T47D (cell line): ENCODE results near the gene WDR62.
"Not testable (repeated sequence)": the region's sequence is repeated elsewhere in the genome, so short reads cannot be mapped to it uniquely, and the experiment has no call there.

Experiments
- DNase-seq, 2 experiments: peaks; one replicate each; pipeline versions ENCODE4 v3.0.0 to v3.0.0-alpha.2; 2011 to 2012; ENCODE audit warnings: low read depth in 1 of 2, low spot score in 1 of 2
- JUND ChIP-seq: IDR thresholded peaks from 2 replicates; pipeline ENCODE4 v1.6.1; 2012; ENCODE audit warnings: low read depth
- in situ Hi-C: cut with HindIII; loops from 2 replicates; pipeline ENCODE4 v1.10.0; 2016; ENCODE audit warnings: low sequenced_read_pairs, low pct_unique_long_range_greater_than_20kb

Gene WDR62

GRCh38 chr19:36025541-36025940 is 29.2 kb upstream of the WDR62 start:
- in situ Hi-C loops: no loop called here

GRCh38 chr19:36026091-36026876 is 28.4 kb upstream of the WDR62 start:
- in situ Hi-C loops: no loop called here
- DNase-seq: no peak
- TF ChIP-seq JUND: no peak

More at GRCh38 chr19:36025541-36025940, 29.2 kb upstream of the WDR62 start:
- DNase-seq: no peak
- no peak for TF ChIP-seq JUND

GRCh38 chr19:36027696-36028095 is 27.0 kb upstream of the WDR62 start:
- in situ Hi-C loops: no loop called here
- no peak for TF ChIP-seq JUND
- DNase-seq: no peak

GRCh38 chr19:36028313-36029041 is 26.2 kb upstream of the WDR62 start:
- TF ChIP-seq JUND: no peak
- DNase-seq: no peak
- in situ Hi-C loops: no loop called here

- peak; percentile 20 to 42 for DNase-seq
- TF ChIP-seq JUND: no peak
- in situ Hi-C loops: no loop called here
Measured at GRCh38 chr19:36030264-36031148, 24.2 kb upstream of the WDR62 start.

GRCh38 chr19:36031308-36031707 is 23.4 kb upstream of the WDR62 start:
- in situ Hi-C loops: no loop called here

GRCh38 chr19:36032251-36033104 is 22.2 kb upstream of the WDR62 start, which contains the start of gene CLIP3:
TSS of gene CLIP3 (minus strand) at chr19:36032873. CDS start at chr19:36032357, 516 bp downstream.
- in situ Hi-C loops: no loop called here
- no peak for DNase-seq
- TF ChIP-seq JUND: no peak

More at GRCh38 chr19:36031308-36031707, 23.4 kb upstream of the WDR62 start:
- TF ChIP-seq JUND: no peak
- DNase-seq: no peak

GRCh38 chr19:36040495-36040894 is 14.2 kb upstream of the WDR62 start:
- DNase-seq: no peak
- TF ChIP-seq JUND: no peak
- in situ Hi-C loops: no loop called here

- in situ Hi-C loops, DNase-seq: not testable (repeated sequence)
Measured at GRCh38 chr19:36041092-36041491, 13.6 kb upstream of the WDR62 start.

GRCh38 chr19:36041831-36042230 is 12.9 kb upstream of the WDR62 start:
- in situ Hi-C loops: no loop called here
- TF ChIP-seq JUND: no peak
- peak; percentile 16 to 73 for DNase-seq

GRCh38 chr19:36043952-36044351 is 10.7 kb upstream of the WDR62 start:
- no peak for TF ChIP-seq JUND
- no peak for DNase-seq
- in situ Hi-C loops: no loop called here
